ENCODE measurements around the gene MYH9.
"Not testable (repeated sequence)": the region's sequence is repeated elsewhere in the genome, so short reads cannot be mapped to it uniquely, and the experiment has no call there.

Gene MYH9

DNA sequence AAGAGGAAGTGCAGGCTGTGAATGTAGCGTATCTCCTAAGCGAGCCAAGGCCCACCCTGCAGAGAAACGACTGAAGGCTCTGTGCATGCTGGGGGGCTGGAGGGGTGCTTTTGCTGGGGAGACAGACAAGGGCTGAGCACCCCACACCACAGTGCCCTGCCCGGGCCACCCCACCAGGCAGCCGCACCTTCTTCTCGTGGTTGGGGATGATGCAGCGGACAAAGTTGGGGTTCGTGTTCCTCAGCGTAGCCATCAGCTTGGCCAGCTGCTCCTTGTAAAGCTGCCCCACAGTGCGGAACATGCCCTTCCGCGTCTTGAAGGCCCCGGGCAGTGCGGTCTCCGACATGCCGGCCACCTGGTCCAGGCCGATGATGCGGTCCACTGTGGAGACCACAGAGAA is 81.5 kb downstream of the MYH9 start:
- DNase-seq, result no peak

DNA sequence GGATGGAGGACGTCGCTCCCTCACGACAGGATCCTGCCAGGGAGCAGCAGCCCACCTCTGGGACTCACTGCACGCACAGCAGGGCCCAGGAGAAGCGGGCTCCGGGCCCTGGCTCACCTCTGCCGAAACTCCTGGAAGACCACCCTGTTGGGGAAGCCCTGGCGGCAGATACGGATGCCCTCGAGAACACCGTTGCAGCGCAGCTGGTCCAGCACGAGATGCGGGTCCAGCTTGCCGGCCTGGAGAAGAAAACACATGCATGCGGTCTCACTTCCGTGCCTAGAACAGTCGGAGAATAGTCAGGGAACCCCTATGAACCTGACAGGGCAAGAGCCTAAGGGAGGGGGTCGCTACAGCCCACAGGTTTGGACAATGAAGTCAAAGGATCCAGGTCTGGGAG is 82.0 kb downstream of the MYH9 start:
- no peak for DNase-seq

GRCh38 chr22:36304429-36304828 is 83.3 kb downstream of the MYH9 start:
- DNase-seq, result no peak

DNA sequence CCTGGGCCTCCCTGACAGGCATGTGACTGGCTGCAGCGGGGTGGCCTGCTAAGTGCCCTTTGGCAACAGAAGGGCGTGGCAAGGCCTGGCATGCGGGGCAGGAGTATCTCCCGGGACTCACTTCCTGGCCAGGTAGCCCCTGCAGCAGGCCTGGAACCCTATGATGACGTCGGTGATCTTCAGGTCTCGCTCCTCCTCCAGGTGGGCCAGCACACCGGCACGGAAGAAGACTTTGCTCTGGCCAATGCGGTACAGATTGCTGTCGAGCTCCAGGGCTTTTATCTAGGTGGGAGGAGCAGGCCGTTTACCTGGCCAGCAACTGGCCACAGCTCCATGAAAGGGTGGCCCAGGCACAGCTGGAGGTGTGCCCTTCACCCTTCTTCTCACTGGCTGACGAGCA is 83.9 kb downstream of the MYH9 start:
- DNase-seq, result no peak

DNA sequence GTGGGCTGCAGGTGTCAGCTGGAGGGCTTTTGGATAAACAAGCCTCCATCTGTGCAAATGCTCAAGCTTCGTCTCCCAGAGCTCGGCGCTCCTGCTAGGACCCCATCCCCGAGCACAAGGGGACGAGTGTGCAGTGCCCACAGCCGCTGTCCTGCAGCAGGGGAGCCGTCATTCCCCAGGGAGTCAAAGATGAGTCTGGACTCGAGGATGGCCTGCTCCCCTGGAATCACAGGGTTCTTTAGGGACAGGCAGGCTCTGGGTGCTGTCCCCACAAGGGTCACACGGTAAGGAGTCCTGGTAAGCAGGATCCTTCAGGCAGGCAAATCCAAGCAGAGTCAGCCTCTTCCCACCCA is 84.7 kb downstream of the MYH9 start:
- DNase-seq, result no peak

DNA sequence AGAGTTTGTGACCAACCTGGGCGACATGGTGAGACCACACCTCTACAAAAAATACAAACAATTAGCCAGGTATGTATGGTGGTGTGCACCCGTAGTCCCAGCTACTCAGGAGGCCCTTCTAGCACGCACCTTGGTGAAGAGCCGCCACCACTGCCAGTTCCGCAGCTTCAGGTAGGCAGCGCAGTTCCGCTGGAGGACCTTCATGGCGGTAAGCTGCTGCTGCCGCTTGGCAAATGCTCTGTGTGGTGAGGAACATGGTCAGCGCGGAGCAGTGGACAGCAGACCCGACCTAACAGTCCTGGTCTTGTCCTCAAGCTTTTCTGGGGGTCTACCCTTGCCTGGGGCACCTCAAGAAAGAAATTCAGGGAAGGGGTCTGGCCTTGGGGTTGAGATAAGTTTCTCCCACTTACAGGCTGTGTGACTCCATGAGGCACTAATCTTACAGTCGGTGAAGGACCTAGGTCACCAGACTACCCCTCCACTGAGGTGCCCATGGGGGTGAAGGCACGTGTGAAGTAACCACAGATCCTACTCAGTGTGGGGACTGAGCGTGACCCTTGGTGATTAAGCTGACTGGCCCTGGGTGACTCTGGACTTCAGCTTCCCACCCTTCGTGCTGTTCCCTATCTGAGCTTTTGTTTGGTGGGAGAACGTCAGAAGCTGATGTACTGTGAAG is 85.2 kb downstream of the MYH9 start:
- no peak for DNase-seq

GRCh38 chr22:36301851-36302250 is 85.9 kb downstream of the MYH9 start:
- no peak for DNase-seq

DNA sequence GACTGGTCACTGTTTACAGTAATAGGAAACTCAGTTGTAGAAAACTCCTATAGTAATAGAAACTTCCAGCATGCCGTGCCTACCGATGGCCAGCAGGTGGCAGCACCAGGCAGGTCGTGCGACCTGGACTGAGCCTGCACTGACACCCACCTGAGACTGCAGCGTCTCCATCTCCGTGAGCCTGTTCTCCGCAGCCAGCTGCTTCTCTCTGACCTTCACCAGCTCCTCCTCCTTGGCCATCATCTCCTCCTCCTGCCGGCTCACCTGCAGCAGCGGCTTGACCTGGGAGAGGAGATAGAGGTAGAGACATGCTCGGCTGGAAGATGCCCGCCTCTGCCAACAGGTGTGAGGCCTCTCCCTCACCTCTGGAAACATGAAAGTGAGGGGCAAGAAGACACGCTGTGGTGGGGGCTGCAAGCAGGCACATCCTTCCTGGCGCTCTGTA is 86.4 kb downstream of the MYH9 start:
- peak; percentile 75 for DNase-seq

DNA sequence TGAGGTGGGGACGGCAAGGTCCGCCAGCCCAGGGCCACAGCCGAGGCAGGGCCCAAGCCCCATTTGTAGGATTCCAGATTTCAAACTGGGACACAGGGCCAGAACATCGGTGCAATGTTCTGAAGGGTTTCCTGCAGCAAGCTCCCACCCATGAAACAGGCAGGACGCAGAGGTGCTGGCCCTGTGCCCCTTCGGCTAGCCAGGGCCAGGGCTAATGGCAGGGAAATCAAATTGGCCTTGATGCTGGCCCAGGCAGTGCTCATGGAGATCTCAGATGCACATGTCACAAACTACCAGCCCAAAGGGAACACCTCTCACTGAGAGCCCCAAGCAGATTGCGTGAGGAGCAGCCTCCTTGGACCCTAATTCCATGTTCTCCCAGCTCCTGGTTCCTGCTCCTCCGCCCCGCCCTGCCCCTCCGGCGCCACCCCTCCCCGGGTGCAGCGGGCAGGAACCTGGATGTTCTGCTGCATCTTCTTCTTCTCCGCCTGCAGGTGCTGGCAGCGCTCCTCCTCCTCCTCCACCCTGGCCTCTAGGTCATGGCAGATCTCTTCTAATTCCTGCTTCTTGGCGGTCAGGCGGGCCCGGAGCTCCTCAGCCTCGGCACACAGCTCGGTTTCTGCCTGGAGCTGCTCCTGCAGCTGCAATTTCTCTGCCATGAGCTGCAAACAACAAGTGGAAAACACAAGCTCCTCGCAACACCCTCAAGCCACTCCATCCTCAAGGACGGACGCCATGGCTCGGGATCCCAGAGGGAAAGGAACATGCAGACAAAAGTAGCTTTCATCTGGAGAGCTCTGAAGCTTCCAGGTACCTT is 87.2 kb downstream of the MYH9 start:
- no peak for DNase-seq

DNA sequence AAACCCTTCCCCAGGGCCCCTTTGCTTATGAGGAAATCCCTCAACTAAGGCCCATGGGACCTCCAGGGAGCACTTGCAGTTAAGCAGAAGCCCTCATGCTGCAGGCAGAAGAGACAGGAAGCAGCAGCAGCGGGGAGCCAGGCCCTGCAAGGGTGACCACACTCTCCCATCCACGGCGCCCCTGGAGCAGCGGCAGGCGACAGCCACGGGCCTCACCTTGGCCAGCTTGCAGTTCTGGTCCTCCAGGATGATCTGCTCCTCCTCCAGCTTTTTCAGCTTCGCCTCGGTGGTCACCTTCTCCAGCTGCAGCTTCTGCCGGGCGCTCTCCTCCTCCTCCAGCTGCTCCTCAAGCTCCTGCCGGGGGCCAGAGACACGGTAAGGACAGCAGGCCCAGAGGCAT is 87.9 kb downstream of the MYH9 start:
- DNase-seq, result no peak

- no peak for DNase-seq
These were observed 88.5 kb downstream of the MYH9 start for GRCh38 chr22:36299295-36299694.

DNA sequence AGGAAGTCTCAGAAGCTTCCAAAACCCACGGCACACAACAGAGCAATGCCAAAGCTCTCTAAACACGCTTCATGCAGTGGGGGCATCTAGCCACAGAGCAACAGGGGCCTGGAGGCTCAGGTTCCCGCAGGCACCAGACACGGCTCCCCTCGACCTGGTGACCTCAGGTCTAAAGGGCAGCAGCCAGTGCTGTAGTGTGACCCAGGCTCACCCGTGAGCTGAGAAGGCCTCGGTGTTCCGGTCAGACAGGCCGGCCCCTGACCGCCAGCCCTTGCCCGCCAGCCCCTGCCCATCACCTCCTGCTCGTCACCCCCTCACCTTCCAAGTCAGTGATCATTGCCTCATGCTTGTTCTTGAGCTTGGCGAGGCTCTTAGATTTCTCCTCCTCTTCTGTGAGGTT is 89.2 kb downstream of the MYH9 start:
- DNase-seq, result no peak

DNA sequence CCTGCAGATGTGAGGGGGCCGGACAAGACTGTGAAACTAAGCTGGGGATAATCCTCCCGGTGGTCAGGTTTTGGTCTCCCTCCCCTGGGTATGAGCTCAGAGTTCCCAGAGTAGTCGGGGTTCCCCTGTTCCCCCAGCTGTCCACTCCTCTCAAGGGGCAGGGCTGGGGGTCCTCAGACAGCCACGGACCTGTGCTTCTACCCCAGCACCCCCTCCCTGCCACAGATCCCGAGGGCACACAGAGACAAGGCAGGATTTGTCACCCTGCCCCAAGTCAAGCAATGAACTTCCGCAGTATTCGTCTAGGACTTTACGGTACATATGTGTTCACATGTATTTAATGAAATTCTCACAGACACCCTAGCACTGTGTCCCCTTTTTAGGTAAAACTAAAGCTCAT is 89.6 kb downstream of the MYH9 start:
- DNase-seq, result no peak

- no peak for DNase-seq
These were observed 90.2 kb downstream of the MYH9 start for GRCh38 chr22:36297568-36297967.

DNA sequence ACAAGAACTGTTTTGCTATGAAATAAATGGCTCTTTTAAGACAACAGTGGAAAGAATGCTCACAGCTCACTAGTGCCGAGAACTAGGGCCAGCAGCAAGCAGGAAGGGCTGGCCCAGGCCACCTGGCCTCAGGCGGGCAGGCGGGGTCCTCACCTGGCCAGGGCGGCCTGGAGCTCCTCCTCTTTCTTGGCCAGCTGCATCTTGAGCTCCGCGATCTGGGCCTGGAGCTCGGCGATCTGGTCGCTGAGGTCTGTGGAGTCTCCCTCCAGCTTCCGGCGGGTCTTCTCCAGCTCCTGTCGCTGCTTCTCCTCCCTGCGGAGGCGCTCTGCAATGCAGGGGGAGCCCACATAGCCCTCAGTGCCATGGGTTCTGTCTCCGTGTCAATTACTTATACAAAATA is 91.1 kb downstream of the MYH9 start:
- no peak for DNase-seq

GRCh38 chr22:36295247-36295646 is 92.5 kb downstream of the MYH9 start:
- no peak for DNase-seq

DNA sequence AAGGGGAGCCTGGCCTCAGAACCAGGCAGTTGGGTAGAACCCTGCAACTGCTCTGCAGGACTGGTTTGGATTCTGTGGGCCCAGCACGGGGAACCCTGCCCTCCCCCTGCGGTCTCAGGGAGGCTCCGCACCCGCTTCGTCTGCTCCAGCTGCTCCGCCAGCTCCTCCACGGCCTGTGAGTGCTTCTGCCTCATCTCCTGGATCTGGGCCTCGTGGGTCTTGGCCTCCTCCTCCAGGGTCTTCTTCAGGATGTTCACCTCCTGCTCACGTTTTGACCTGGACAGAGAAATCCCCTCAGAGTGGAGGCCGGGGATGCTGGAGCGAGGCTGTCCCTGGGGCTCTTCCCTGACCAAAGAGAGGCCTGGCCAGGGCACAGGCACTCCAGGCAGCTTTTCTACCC is 93.0 kb downstream of the MYH9 start:
- DNase-seq, result no peak

DNA sequence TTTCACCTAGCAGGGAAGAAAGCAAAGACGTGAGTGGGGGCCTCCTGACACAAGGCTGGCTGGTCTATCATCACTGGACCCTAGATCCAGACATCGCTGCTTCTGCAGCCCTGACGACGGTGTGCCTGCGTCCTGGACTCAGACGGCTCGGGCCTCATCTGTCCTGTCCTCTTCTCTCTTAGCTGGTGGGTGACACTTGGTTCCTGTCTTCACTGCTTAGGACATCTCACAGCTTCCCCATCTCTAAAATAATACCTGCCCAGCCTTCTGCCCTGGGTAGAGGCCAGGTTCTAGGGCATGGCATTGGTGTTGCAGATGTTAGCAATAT is 93.5 kb downstream of the MYH9 start:
- DNase-seq, result no peak

DNA sequence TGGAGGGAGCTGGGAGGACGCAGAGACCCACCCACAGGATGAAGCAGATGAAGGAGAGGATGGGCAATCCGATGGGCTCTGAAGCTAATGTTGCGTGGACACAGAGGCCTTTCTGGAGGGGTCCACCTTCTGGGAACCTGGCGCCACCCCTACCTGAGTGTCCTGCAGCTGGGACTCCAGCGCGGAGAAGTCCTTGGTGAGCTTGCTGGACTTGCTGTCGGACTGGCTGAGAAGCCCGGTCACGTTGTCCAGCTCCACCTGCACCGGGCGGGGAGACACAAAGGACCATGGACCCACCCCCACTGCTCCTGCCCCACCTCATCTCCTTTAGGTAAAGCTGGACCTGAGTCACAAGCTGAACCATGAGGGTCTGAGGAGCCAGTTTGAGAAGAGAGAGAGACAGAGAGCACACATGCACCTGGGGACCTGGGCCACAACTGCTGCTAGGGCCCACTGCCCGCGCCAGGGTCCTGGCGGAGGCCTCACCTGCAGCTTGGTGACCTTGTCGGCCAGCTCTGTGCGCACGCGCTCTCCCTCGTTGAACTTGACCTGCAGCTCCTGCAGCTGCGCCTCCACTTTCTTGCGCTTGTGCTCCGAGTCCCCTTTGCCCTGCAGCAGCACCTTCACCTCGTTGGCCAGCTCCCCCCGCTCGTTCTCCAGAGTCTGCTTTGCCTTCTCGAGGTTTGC is 94.0 kb downstream of the MYH9 start:
- no peak for DNase-seq

GRCh38 chr22:36292823-36293530 is 94.8 kb downstream of the MYH9 start:
- no peak for DNase-seq

- DNase-seq, result no peak
These were observed 95.7 kb downstream of the MYH9 start for GRCh38 chr22:36291831-36292740.

DNA sequence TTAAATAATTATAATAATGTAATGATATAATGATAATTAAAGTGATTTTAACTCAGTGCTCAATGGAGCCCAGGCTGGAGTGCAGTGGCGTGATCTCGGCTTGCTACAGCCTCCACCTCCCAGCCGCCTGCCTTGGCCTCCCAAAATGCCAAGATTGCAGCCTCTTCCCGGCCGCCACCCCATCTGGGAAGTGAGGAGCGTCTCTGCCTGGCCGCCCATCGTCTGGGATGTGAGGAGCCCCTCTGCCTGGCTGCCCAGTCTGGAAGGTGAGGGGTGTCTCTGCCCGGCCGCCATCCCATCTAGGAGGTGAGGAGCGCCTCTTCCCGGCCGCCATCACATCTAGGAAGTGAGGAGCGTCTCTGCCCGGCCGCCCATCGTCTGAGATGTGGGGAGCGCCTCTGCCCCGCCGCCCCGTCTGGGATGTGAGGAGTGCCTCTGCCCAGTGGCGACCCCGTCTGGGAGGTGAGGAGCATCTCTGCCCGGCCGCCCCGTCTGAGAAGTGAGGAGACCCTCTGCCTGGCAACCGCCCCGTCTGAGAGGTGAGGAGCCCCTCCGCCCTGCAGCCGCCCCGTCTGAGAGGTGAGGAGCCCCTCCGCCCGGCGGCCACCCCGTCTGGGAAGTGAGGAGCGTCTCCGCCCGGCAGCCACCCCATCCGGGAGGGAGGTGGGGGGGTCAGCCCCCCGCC is 97.2 kb downstream of the MYH9 start:
- DNase-seq, result not testable (repeated sequence)

Measured in CD4-positive, alpha-beta T cell treated with Interleukin-15 for 1 hour (primary cell).